ENCODE measurements around the gene PPP1R12C.

The PPP1R12C gene

DNA sequence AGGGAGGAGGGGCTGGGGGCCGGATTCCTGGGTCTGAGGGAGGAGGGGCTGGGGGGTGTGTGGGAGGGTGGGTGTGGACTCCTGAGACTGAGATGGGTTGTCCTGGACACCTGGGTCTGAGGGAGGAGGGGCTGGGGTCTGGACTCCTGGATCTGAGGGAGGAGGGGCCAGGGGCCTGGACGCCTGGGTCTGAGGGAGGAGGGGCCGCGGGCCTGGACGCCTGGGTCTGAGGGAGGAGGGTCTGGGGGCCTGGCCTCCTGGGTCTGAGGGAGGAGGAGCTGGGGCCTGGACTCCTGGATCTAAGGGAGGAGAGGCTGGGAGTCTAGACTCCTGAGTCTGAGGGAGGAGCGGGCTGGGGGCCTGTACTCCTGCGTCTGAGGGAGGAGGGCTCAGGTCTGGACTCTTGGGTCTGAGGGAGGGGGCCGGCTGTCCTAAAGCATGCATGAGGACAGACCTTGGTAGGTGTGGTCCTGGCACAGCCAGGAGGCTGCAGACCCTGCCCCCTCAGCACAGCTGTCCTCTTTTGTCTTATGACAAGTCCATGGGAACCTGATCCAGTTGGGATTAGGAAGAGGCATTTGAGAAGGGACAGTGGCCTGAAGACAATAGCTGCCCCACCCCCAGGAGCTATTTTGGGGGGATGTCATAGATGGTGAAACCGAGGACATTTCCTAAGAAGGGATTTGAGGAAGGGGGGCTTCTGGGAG is 30.3 kb upstream of the PPP1R12C start:
- peaks cover 84% of the 10 kb centered on the region for H3K27me3 ChIP-seq
- H3K4me3 ChIP-seq (ENCODE audit: low read depth in 1 of 2, low read length in 1 of 2), result no peak overlapping the region
- TF ChIP-seq, protein P1, sequence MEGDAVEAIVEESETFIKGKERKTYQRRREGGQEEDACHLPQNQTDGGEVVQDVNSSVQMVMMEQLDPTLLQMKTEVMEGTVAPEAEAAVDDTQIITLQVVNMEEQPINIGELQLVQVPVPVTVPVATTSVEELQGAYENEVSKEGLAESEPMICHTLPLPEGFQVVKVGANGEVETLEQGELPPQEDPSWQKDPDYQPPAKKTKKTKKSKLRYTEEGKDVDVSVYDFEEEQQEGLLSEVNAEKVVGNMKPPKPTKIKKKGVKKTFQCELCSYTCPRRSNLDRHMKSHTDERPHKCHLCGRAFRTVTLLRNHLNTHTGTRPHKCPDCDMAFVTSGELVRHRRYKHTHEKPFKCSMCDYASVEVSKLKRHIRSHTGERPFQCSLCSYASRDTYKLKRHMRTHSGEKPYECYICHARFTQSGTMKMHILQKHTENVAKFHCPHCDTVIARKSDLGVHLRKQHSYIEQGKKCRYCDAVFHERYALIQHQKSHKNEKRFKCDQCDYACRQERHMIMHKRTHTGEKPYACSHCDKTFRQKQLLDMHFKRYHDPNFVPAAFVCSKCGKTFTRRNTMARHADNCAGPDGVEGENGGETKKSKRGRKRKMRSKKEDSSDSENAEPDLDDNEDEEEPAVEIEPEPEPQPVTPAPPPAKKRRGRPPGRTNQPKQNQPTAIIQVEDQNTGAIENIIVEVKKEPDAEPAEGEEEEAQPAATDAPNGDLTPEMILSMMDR (IDR thresholded peaks at IDR 0.05), result no peak

DNA sequence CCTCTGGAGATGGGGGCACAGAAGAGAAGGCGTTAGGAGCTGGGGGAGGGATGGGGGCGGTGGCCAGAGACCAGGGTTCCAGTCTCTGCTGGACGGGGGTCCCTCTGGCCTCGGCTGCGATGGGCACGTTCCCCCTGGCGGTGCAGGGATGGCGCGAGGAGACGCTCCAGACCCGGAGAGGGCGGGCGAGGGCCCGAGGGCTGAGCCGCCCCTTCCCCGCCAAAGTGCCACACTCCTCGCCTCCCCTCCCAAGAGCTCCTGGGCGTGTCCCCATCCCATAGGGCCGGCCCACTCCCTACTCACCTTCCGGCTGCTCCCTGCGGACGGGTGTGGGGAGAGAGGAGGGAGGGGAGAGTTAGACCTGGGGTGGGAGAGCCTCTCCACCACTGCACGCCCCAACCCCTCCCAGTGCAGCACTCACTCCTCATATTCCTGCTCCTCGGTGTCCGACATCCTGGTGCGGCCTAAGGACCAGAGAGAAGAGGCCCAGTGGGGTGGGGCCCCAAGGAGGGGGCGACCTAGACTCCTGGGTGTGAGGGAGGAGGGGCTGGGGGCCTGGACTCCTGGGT is 29.4 kb upstream of the PPP1R12C start:
- Histone ChIP-seq H3K9me3 (no peaks in the 10 kb centered on the region), H3K27ac (no peak overlapping the region), H3K36me3 (no peaks in the 10 kb centered on the region), H3K27me3 (peaks cover 93% of the 10 kb centered on the region), H3K4me3 (ENCODE audit: low read depth in 1 of 2, low read length in 1 of 2) (no peak overlapping the region), H3K4me1 (ENCODE audit: control insufficient read depth in 1 of 2, insufficient read depth in 1 of 2, low read depth in 1 of 2, low read length in 1 of 2) (peaks cover 7 to 14% of the 10 kb centered on the region in 2 experiments)
- TF ChIP-seq, protein P1 (IDR thresholded peaks at IDR 0.05), result no peak

More for the DNA sequence above, 30.3 kb upstream of the PPP1R12C start:
- H3K27ac ChIP-seq, result no peak overlapping the region
- H3K4me1 ChIP-seq (ENCODE audit: control insufficient read depth in 1 of 2, insufficient read depth in 1 of 2, low read depth in 1 of 2, low read length in 1 of 2), result peaks cover 7 to 14% of the 10 kb centered on the region in 2 experiments
- no peaks in the 10 kb centered on the region for H3K9me3 ChIP-seq
- no peaks in the 10 kb centered on the region for H3K36me3 ChIP-seq

DNA sequence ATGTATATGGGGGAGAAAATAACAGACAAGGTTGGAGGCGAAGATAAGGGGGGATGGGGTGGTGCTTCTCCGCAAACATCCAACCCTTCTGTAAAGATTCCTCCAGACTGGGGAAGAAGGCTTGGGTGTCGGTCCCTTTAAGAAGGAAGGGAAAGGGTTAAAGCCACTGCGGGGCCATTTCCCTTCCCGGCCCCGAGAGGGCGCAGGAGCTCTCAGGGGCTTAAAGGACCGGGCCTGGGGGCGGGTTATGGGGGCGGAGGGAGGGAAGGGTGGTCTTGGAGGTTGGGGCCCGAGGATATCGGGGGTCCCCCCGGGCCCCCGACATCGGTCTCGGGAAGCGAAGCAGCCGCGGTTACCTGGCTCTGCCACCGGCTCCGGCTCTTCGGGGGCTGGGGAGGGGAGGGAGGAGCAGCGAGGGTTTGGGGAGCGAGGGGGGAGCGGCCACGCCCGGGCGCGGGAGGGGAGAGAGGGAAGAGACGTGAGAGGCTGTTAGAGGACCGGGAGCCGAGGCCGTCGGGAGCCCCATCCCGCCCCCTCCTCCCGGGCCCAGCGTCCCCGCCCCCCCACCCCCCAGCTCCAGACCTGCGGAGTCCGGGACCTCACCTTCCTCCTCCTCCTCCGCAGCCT is 28.8 kb upstream of the PPP1R12C start:
- peaks cover 7 to 14% of the 10 kb centered on the region in 2 experiments for H3K4me1 ChIP-seq (ENCODE audit: control insufficient read depth in 1 of 2, insufficient read depth in 1 of 2, low read depth in 1 of 2, low read length in 1 of 2)
- H3K27ac ChIP-seq, result no peak overlapping the region
- H3K27me3 ChIP-seq, result peaks cover 99% of the 10 kb centered on the region
- no peak overlapping the region for H3K4me3 ChIP-seq (ENCODE audit: low read depth in 1 of 2, low read length in 1 of 2)
- no peaks in the 10 kb centered on the region for H3K36me3 ChIP-seq
- H3K9me3 ChIP-seq, result no peaks in the 10 kb centered on the region
- TF ChIP-seq, protein P1 (IDR thresholded peaks at IDR 0.05), result no peak

DNA sequence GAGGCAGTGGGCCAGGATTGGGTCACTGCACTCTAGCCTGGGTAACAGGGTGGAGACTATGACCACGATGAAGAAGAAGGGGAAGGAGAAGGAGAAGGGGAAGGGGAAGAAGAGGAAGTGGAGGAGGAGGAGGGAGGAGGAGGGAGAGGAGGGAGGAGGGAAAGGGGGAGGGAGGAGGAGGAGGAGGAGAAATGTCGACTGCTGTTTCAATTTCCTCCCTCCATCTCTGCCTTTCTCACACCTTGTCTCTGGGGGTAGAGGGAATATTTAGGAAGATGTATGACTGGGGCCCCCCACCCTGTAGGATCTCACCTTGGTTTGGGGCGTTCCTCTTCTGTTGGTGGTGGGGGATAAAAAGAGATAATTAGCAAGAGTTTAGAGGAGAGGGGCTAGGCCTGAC is 27.8 kb upstream of the PPP1R12C start:
- Histone ChIP-seq H3K4me3 (ENCODE audit: low read depth in 1 of 2, low read length in 1 of 2) (no peak overlapping the region), H3K36me3 (no peaks in the 10 kb centered on the region), H3K9me3 (no peaks in the 10 kb centered on the region), H3K27me3 (peaks cover 100% of the 10 kb centered on the region), H3K4me1 (ENCODE audit: control insufficient read depth in 1 of 2, insufficient read depth in 1 of 2, low read depth in 1 of 2, low read length in 1 of 2) (peaks cover 7 to 14% of the 10 kb centered on the region in 2 experiments), H3K27ac (no peak overlapping the region)
- TF ChIP-seq, protein P1 (IDR thresholded peaks at IDR 0.05), result no peak

DNA sequence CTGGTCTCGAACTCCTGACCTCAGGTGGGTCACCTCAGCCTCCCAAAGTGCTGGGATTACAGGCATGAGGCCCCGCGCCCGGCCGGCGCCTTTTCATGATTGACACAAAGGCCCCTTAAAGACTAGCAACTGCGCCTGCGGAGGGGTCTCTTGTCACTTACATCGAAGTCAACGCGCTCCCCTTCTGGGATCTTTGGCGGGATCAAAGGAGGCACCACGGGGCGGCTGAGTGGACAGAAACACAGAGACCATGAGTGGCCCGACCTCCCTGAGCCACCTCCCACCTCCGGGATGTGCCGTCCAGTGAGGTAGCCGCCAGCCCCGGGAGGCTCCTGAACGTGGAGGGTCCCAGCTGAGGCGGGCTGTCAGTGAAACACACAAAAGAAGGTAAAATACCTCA is 24.3 kb upstream of the PPP1R12C start:
- peaks cover 87% of the 10 kb centered on the region for H3K27me3 ChIP-seq
- TF ChIP-seq, protein P1 (IDR thresholded peaks at IDR 0.05), result no peak
- no peak overlapping the region for H3K4me3 ChIP-seq (ENCODE audit: low read depth in 1 of 2, low read length in 1 of 2)
- no peaks in the 10 kb centered on the region for H3K9me3 ChIP-seq
- H3K36me3 ChIP-seq, result no peaks in the 10 kb centered on the region
- H3K4me1 ChIP-seq (ENCODE audit: control insufficient read depth in 1 of 2, insufficient read depth in 1 of 2, low read depth in 1 of 2, low read length in 1 of 2), result peaks cover 7 to 14% of the 10 kb centered on the region in 2 experiments
- H3K27ac ChIP-seq, result no peak overlapping the region
